ENCODE results near the gene SPEG.

The SPEG gene

DNA sequence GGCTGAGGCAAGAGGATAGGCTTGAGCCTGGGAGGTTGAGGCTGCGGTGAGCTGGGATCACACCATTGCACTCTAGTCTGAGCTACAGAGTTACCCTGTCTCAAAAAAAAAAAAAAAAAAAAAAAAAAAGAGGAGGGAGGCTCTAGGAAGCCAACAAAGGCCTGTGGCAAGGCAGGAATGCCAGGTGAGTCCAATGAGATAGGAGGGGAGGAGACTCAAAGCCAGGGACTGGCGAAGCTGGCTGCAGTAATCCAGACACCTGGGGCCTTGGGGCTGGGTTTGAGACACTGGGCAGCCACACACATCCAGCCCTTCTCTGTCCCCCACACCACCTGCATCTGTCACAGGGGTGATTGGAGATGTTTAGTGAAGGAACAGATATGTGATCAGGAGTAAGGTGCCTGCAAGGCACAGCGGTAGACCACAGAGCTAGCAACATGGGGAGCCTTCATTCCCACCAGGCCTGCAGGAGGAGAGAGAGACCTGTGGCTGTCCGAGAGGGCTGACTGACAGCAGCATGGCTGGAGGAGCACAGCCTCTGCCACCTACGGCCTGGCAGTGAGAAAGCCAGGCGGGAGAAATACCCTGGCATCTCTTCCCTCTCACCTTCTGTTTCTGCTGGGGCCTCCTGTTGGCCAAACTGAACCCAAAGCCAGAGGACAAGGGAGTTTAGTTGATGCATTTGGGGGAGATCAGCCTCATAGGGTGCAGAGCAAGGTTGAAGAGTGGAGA is 99.5 kb downstream of the SPEG start:
- DNase-seq (ENCODE audit: low read depth), result no peak

DNA sequence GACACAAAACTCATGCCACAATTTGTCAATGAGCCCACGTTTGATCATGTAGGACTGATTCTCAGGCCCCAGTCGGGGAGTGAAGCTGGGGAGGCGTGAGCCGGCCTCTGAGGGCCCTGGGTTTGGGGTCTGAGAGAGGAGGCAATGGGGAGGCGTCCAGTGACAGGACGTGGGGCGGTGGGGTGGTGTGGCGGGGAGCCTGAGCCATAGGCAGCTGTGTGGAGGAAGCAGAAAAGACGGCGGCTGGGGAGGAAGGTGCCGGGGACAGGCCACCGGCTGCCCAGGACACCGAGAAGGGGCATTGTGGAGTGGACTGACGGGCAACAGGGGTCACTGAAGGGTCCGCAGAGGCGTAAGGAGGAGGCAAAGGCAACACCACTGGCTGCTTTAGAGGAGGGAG is 101.8 kb downstream of the SPEG start:
- DNase-seq (ENCODE audit: low read depth), result no peak

DNA sequence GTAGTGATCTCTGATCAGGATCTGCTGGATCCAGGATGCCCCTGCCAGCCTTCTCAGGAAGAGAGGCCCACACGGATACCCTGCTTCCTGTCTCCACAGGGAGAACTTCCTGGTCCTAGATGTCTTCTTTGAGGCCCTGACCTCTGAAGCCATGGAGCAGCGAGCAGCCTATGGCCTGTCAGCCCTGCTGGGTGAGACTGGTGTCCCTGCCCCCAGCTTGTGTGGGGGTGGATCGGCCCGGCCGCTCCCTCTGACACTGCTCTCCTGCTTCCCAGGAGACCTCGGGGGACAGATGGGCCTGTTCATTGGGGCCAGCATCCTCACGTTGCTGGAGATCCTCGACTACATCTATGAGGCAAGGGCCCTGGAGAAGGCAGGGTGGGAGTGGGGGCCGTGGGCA is 102.3 kb downstream of the SPEG start:
- DNase-seq (ENCODE audit: low read depth), result no peak

DNA sequence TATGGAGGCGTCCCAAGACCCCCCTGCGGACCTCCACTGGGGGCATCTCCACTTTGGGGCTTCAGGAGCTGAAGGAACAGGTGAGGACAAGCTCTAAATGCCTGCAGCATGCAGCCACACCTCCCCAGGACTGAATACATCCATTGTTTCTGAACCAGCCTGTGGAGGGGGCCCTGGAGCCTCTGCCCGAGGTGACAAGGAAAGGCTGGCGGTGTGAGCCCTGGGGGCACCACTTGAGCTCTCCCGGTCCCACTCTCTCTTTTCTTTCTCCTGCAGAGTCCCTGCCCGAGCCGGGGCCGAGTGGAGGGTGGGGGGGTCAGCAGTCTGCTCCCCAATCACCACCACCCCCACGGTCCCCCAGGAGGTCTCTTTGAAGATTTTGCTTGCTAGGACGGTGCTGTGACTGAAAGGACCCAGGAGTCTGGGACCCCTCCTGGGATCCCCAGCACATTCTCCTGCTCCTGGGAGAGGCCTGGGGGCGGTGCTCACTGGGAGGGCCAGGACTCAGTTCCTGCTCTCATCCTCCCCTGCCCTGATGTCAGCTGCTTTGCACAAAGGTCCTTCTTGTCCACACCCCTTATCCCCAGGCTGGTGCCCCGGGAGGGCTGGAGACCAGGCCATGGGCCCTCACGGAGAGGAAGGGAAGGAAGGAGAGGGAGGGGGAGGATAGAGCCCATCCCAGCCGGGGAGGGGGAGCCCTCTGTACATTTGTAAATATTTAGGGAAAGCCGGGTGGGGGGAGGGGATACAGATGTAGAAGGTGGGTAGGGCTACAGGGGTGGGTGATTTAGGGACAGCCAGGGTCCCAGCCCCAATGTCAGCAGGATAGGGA is 103.2 kb downstream of the SPEG start:
- no peak for DNase-seq (ENCODE audit: low read depth)

DNA sequence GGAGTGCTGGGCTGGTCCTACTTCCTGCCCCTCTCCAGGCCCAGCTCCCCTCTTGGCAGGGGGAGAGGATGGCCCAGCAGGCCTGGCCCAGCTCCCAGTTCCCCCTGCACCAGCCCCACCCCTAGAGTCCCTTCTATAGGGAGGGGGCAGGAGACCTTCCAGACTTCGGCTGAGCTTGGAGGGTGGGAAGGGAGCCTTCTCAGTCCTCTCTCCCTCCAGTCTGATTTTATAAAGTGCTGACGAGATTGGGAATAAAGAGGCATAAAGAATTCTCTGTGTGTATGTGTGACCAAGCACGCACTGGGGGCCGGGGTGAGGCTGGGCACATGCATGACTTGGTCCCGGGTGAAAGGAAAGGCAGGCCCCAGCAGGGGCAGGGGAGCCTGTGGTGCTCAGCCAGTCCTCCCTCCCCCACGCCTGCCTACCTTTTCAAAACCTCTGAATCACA is 103.9 kb downstream of the SPEG start:
- no peak for DNase-seq (ENCODE audit: low read depth)

DNA sequence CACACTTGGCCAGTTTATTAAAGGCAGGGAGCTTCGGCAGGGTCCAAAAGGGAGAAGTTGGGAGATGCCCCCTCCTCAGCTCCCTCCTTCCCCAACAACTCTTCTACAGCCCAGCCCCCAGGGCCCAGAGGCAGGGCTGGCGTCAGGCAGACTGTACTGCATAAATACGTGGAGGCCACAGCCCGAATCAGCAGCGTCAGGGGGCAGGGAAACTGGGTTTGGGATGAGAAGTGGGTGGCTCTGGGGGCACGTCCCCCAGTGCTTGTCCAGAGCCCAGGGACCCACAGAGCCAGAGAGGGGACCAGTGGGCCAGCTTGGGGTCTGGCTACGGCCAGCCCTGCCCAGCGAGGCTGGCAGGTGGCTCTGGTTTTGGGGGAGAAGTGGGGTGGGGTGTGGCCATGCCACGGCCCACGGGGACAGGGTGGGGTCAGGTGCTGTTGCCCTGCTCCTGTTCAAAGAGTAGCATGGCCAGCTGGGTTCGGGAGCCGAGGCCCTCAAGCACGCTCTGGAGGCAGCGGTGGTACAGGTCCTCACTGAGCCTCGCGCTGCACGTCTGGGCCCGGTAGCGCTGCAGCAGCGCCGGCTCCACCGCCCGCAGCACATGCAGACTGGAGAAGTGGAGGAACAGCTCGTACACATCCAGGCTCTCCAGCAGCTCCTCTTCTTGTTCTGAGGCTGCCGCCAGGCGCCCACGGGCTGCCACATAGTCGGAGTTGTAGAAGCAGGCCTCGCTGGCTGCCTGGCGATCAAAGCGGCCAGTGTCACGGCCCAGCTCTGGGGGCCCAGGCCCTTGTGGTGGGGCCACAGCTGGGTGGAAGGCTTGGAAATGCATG is 104.5 kb downstream of the SPEG start:
- no peak for DNase-seq (ENCODE audit: low read depth)

DNA sequence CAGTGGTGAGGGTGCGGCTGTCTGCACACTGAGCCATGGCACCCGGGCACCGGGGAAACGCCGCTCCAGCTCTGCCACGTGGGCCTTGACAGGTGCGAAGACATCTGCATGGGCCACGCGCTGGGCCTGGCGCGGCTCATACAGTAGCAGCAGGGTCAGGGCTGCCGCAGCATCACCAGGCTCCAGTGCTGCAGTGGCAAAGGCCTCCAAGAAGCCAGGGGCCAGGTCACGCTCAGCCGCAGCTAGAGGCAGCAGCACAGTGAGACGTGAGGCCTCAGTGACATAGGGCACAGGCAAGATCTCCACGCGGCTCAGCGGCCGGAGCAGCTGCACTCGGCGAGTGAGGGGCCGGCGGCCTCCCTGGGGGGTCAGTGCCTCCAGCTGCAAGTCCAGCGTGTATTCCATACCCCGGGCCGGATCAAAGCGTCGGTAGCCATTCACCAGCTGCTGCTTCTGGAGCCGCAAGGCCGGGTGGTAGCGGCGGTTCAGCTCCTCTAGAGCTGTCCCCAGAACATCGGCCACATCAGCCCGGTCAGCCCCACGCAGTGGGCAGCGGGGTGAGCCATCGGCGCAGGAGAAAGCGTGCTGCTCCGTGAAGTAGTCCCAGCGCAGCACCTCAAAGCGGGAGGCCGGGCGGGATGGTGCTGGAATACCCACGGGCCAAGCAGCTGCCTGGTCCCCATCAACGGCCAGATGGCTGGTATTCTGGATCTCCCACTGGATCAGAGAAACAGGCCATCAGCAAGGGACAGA is 105.5 kb downstream of the SPEG start:
- no peak for DNase-seq (ENCODE audit: low read depth)

DNA sequence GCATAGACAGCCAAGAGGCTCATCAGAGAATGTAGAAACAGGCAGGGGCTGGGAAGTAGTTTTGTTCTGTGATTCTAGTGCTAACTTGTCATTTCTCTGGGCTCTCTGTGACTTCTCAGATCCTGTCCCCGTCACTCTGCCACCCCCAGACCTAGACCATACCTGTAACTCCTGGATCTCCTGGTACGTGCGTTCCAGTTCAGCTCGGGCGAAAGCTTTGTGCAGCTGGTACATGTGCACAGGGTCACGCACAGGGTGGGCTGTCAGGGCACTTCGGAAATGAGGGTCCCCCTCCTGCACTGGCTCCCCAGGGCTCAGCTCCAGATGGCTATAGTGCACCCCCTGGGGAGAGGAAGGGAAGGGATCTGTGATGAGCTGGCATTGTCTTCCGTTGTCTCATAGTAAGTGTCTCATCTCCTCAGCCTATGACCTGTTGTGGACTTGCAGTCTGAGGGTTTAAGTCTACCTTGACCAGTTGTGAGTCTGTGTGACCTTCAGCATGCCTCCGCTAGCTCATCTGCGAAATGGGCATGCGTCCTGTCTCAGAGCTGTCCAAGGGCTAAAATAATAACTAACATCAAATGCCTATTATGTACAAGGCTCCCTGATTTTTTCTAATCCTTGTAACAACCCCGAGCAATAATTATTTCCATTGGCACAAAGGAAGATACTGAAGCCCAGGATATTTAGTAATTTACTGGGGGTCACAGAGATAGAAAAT is 106.3 kb downstream of the SPEG start:
- no peak for DNase-seq (ENCODE audit: low read depth)

DNA sequence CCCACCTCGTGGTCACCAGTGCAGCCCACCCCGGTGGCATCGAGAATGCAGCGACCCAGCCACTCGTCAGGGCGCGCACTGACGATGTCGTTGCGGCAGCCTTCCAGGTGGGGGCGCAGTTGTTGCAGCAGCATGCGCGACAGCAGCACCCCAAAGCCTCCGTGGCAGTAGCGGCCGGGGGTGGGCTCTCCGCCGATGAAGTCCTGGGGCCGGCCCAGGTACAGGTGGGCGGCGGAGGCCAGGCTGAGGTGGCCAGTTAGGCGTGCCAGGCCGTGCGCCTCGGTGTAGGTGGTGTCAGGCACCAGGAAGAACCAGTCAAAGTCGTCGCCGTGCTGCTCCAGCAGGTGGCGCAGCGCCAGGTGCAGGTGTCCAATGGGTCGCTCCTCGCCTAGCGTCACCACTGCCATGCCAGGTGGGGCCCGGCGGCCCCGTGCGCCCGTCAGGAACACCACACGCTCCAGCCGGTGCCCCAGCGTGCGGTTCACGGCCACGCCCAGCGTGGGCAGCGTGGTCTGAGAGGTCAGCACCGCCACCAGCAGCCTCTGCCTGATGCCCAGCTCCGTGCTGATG is 107.1 kb downstream of the SPEG start:
- peak; percentile 71 for DNase-seq (ENCODE audit: low read depth)

DNA sequence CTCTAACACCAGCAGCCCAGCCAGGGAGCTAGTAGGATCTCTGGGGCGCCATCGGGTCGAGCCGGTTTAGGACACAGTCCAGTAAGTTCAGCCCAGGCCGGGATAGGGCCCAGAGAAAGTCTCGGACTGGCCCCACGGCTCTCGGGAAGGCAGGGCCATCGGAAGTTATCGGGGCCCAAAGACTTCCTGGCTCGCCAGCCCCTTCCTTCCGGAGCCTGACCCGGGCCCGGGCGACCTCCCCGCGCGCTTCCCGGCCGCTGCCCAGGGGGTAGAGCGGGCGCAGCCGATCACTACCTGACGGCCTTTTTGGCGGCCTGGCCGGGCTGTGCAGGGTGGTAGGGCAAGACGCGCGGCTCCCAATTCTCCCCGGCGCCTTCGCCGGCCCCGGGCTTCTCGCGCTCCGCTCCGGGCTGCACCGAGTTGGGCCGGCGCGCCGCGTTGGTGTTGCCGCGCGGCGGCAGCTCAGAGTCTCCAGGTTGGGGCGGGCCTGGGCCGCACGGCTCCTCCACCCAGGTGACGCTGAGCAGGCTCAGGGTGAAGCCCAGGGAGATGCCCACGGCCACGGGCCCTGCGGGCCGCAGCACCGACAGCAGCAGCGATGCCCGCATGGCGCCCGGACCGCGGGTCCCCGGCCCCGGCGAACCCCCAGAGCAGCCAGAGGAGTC is 108.4 kb downstream of the SPEG start:
- no peak for DNase-seq (ENCODE audit: low read depth)

DNA sequence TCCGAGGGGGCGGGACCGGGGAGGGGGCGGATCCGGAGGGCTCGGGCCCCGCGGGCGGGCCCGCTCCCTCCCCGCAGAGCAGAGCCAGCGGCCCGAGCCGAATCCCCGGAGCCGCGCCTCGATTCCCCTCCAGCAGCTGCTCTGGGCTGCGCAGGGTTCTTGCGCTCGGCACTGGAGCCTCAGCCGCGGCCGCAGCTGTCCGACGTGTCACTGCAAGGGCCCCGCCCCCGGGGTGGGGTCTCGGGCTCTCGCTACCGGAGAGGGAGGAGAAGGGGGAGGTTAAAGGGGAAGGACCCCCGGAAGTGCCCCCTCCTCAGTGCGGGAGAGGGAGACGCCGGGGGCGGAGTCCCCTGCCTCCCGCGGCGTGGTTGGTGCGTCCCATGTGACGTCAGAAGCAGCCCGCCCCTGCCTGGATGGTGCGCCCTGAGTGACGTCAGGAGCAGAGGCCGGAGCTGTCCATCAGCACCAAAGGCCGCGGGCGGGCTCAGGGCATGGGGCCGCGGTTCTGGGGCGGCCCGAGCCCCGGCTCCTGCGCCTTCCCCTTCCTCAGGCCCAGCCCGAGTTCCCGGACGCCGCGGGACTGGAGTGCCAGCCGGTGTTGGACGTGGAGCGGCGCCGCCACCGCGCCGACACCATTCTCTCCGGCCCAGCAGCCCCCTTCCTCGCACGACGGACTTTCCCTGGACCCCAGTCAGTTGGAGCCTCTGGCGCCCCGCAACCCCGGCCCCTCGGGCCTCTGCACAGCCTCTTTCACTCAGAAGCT is 109.1 kb downstream of the SPEG start, which contains the start of the genes CHPF and TMEM198:
Gene CHPF, minus strand, starts transcription at position 214 of the 763 bp plus-strand sequence. CDS start 271 bp downstream, outside the sequence.
Gene TMEM198, plus strand, starts transcription at position 433 of the 763 bp plus-strand sequence. CDS start 700 bp downstream, outside the sequence.
- peak; percentile 86 for DNase-seq (ENCODE audit: low read depth)

DNA sequence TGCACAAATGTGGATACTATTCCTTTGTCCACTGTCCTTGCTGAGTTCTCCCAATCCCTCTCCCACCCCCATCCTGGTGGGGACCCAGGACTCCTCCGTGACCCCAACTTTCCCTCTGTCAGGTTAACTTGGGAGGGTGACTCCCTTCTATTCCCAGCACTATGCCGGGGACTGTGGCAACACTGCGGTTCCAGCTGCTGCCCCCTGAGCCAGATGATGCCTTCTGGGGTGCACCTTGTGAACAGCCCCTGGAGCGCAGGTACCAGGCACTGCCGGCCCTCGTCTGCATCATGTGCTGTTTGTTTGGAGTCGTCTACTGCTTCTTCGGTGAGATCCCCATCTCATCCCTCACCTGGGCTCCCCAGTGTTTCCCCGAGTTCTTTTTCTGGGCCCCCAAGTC is 109.9 kb downstream of the SPEG start:
- DNase-seq (ENCODE audit: low read depth), result no peak

DNA sequence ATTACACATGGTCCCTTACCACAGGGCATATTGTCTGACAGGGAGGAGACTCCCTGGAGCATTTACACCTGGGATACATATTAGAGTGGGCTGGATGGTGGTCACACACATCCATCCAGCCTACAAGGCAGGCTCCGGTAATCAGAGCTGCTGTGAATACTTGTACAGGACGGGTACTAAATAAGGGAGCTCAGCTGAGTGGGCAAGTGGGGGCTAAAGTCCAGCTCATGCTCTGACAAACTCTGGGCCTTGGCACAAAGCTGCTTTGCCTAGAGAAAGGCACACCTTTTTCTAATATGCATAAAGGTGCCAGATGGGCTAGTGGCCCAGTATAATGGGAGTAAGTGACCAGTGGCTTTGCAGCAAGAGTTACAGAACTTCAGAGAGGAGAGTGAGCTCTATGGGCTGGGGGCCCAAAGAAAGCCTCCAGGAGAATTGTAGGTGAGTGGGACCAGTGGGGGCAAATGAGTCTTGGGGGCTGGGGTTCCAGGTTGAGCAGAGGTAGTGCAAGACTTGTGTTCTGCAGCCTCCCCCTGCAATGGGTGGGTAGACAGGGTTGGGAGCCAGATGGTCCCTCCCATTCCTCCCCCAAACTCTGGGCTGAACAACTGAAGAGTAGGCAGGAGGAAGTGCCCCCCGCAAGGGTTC is 110.8 kb downstream of the SPEG start:
- no peak for DNase-seq (ENCODE audit: low read depth)

DNA sequence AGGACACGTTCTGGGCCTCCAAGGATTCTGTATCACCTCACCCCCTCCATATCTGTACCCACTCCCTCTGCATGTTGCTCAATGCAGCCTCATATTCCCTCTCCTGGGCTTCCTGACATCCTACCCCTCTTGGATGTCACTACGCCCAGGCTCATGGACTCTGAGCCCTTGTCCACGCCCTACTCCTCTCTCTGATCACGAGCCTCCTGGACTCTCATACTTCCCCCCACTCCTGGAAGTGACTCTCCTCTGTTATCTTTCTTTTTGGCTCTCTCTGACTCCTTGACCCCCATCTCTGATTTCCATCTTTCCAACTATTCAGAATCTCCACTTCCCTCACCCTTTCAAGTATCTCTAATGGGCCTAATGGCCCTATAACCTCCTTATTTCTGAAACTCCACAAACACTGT is 111.3 kb downstream of the SPEG start:
- DNase-seq (ENCODE audit: low read depth), result no peak

DNA sequence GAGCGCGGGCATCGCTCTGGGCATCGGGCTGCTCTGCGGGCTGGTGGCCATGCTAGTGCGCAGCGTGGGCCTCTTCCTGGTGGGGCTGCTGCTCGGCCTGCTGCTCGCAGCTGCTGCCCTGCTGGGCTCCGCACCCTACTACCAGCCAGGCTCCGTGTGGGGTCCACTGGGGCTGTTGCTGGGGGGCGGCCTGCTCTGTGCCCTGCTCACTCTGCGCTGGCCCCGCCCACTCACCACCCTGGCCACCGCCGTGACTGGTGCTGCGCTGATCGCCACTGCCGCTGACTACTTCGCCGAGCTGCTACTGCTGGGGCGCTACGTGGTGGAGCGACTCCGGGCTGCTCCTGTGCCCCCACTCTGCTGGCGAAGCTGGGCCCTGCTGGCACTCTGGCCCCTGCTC is 113.0 kb downstream of the SPEG start:
- DNase-seq (ENCODE audit: low read depth), result no peak

Measured in activated T-helper 1 cell treated with Interleukin-2 at 50 U/mL for 16 hours (primary cell).